Vein endothelial cell (primary cell): ENCODE results near the gene BGN. TPM values are rescaled to one million over a fixed set of nuclear protein-coding genes. Genes with fewer than 3 reads are reported as not detected.

Source experiments
- total RNA-seq: library from RNA; depleted of rRNA; stranded (reverse); fragments of >200 nt; gene quantifications from 2 replicates; pipeline ENCODE4 v1.2.3, GENCODE V29; 2012

Gene BGN
- total RNA-seq, result 71.8 and 339 TPM in 2 replicates

DNA sequence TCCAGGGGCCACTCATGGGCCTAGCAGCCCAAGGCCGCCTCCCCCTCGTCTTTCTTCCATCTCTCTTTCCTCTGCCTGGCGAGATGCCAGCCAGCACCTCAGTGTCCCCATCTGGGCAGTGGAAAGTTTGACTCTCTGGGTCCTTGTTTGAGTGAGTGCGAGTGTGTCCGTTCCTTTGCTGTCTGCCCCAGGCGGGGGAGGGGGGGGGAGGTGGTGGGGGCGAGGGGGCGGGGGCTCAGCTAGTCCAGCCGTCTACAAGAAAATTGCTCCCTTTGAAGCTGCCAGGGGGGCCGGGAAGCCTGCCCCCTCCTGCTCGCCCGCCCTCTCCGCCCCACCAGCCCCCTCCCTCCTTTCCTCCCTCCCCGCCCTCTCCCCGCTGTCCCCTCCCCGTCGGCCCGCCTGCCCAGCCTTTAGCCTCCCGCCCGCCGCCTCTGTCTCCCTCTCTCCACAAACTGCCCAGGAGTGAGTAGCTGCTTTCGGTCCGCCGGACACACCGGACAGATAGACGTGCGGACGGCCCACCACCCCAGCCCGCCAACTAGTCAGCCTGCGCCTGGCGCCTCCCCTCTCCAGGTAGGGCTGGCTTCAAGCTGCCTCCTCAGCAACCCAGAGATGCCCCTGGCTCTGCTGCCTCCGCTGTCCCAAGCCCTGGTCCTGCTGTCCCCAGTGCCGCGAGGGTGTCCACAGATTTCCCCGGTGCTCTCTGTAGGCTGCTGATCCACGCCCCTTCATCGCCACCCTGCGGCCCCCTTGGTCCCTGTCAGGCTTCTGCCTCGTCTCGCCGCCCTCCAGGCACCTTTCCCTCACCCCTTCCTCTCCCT is at the start of gene BGN:
TSS of gene BGN (plus strand) at position 440 of the 821 bp plus-strand sequence. CDS start 9,652 bp downstream, outside the sequence.

DNA sequence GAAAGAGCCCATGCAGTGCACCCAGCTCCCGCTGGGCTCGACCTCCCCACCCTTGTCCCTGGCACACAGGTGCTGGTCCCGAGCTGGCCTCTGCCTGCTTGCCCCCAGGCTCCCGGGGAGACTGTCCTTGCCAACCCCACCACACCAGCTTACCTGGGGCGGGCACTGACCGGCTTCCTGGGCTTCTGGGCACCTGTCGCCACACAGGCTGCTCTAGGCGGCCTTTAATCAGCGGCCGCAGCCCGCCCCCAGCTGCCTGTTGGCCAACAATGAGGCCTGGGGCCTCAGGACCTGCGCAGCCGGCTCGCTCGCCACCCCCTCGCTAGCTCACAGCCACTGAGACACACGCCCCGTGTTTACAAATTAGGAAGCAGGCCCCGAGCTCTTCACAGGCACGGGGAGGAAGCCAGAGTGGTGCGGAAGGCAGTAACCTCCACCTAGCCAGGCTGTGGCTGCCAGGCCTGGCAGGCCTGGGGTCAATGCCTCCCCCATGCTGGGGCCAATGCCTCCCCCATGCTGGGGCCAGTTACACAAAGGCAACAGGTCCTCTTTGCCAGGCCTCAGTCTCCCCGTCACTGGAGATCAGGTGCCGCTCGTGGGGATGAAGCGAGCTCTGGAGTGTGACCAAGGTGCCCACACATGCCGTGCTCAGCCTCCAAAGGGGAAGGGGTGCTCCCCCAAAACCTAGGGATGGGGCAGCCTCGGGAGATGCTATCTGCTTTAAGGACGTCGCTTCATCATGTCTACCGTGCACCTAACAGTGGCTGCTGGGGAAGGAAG is 48.7 kb upstream of the BGN start, which contains the start of gene TREX2:
TSS of gene TREX2 (minus strand) at position 201 of the 780 bp plus-strand sequence. CDS start 626 bp downstream, outside the sequence.

DNA sequence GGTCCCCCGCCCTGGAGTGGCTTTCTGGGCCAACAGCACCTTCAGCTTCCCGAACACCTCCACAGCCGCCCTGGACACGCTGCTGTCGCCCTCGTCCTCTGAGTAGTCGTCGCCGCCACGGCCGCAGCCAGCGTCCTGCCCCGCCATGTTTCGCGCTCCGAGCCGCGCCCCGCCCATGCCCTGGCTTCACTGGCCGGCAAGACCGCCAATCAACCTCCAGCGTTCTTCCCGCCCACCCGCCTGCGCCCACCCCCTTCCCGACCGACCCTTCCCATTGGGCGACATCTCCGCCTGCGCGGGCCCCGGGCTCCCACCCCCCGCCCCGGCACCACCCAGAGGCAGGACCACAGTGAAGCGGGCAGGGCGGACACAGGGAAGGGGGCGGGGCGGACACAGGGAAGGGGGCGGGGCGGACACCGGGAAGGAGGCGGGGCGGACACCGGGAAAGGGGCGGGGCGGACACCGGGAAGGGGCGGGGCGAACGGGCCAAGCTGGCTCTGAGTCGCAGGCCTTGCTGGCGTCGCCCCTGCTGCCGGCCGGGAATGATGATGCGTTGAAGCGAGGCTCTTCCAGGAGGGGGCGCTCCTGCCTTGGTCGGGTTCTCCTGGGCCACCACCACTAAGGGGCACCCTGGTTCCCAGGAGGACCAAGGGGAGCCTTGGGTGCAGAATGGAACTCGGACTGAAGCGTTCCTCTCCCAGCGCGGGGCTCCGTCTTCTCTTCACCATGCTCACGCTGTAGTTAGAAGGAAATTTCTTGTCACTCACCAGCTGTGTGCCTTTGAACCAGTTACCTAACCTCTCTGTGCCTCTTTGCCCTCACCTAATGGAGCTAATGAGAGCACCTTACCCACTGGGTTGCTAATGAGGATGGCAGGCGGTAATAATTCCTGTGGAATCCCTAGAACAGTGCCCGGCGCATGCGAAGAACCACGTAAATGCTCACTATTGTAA is 24.1 kb upstream of the BGN start, which contains the start of gene HAUS7:
TSS of gene HAUS7 (minus strand) at position 166 of the 953 bp plus-strand sequence. CDS start at position 147, 19 bp downstream.

DNA sequence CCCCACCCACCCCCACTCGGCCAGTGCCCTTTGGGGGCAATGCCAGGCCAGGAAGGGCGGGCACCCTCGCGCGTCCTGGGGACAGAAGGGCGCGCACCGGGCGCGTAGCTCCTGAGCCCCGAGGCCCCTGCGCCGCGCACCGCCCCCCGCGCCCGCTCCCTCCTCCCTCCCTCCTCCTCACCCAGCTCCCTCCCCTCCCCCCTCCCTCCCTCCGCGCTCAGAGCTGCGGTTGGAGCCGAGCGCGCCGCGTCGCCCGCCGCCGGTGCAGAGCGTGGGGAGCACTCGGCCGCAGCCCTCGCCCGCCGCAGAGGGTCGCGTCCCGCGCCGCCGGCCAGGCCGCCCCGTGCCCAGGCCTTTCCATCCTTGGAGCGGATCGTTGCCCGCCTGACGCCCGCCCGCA is 22.6 kb downstream of the BGN start, which contains the start of gene ATP2B3:
TSS of gene ATP2B3 (plus strand) at position 220 of the 400 bp plus-strand sequence. CDS start 18,606 bp downstream, outside the sequence.

Other genes with a start within 250 kb of the BGN start
- gene PNMA6F, start 173.2 kb upstream of the BGN start, total RNA-seq, result not detected in 2 replicates
- gene ZNF275, start 160.8 kb upstream of the BGN start, total RNA-seq, result 8.9 and 9.1 TPM in 2 replicates
- gene PNMA6E, start 93.6 kb upstream of the BGN start, total RNA-seq, result not detected in 2 replicates
- 0.33 and 0.57 TPM in 2 replicates for gene ZFP92, start 83.5 kb upstream of the BGN start, total RNA-seq
- 2.0 and 5.9 TPM in 2 replicates for gene TREX2, start 48.9 kb upstream of the BGN start, total RNA-seq
- 17.3 and 23.3 TPM in 2 replicates for gene HAUS7, start 24.4 kb upstream of the BGN start, total RNA-seq
- not detected in 2 replicates for gene ATP2B3, start 22.7 kb downstream of the BGN start, total RNA-seq
- 34.7 and 38.2 TPM in 2 replicates for gene CCNQ, start 104.2 kb downstream of the BGN start, total RNA-seq
- 0.19 and 0.33 TPM in 2 replicates for gene DUSP9, start 152.2 kb downstream of the BGN start, total RNA-seq
- gene PNCK, start 178.8 kb downstream of the BGN start, total RNA-seq, result not detected in 2 replicates
- gene SLC6A8, start 192.9 kb downstream of the BGN start, total RNA-seq, result 12.4 and 24.2 TPM in 2 replicates
- 245 and 312 TPM in 2 replicates for gene BCAP31, start 229.4 kb downstream of the BGN start, total RNA-seq
- 13.8 and 18.3 TPM in 2 replicates for gene ABCD1, start 229.9 kb downstream of the BGN start, total RNA-seq